ENCODE measurements around the gene OXNAD1. TPM values are rescaled to one million over a fixed set of nuclear protein-coding genes. Genes with fewer than 3 reads are reported as not detected.

Gene OXNAD1
- total RNA-seq, 1 experiment from 2014 or later, result 23.7 TPM

DNA sequence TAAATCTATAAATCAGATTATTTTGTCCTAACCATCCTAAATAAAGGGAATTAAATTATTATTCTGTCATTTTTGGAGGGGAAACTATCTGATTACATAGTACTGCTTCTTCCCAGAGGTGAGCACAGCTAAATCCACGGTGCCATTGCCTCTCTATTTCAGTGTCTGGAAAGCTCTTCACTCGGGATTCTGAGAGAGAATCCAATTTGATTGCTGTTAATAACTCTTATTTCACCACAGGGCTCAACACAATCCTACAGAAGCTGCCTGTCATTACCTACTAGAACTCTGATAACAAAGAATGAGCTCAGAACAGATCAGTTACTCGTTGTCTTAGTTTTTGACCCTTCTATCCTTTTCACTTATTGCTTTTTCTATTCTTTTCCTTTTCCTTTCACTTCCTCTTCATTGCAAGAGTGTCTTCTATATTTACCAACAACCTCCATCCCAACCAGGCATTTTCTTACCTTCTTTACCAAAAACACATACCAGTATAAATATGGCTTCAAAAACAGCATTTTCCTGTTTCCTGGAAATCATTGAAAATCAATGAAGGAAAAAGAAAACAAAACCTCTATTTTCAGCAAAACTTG, 30.4 kb downstream of the OXNAD1 start:
- no peak overlapping the region for H4K91ac ChIP-seq (ENCODE audit: insufficient read length, low read depth, low read length)
- no peak overlapping the region for H2BK5ac ChIP-seq (ENCODE audit: insufficient read length, low read length)
- H3K4me2 ChIP-seq (ENCODE audit: insufficient read depth, insufficient read length, low read length), result no peak overlapping the region
- no peak overlapping the region for H2BK12ac ChIP-seq (ENCODE audit: insufficient read length, low read depth, low read length)
- H3K27ac ChIP-seq (ENCODE audit: insufficient read length, low read depth, low read length), result no peak overlapping the region
- no peak overlapping the region for H2BK15ac ChIP-seq (ENCODE audit: low read depth, low read length)
- no peak overlapping the region for H4K8ac ChIP-seq (replicated peaks; ENCODE audit: insufficient read length, low read depth, low read length)
- Mint-ChIP-seq H3K4me3 (no peak overlapping the region), H3K27ac (peak overlapping the region in 1 of 3 experiments; percentile 20; a peak in 2 of 7 replicates), H3K36me3 (ENCODE audit: insufficient read depth in 1 of 3, low read depth in 3 of 3) (peaks cover 42 to 64% (median 44%) of the 10 kb centered on the region in 3 experiments), H3K4me1 (peaks cover 0 to 5% of the 10 kb centered on the region in 2 experiments; a peak in 2 of 4 replicates), H3K9me3 (peaks cover 3 to 9% of the 10 kb centered on the region in 2 experiments; a peak in 4 of 5 replicates), H3K27me3 (ENCODE audit: low read depth) (no peaks in the 10 kb centered on the region)
- DNase-seq, result no peak
- no peak overlapping the region for H4K5ac ChIP-seq (ENCODE audit: insufficient read length, low read depth, low read length)
- no peaks in the 10 kb centered on the region for H3K9me3 ChIP-seq (ENCODE audit: control insufficient read depth, low read depth, low read length)
- H3K4me1 ChIP-seq (ENCODE audit: insufficient read depth, low read length), result no peaks in the 10 kb centered on the region
- H3K14ac ChIP-seq (ENCODE audit: insufficient read depth, low read length), result no peak overlapping the region
- no peak overlapping the region for H3K56ac ChIP-seq (ENCODE audit: insufficient read length, low read depth, low read length)
- H3K27me3 ChIP-seq (ENCODE audit: insufficient read depth, low read length), result no peaks in the 10 kb centered on the region
- H2BK20ac ChIP-seq (ENCODE audit: low read depth, low read length, poor library complexity, severe bottlenecking), result no peak overlapping the region
- no peaks in the 10 kb centered on the region for H3K79me2 ChIP-seq (ENCODE audit: insufficient read depth, low read length)
- H4K20me1 ChIP-seq (ENCODE audit: control insufficient read depth, insufficient read depth, insufficient read length), result no peaks in the 10 kb centered on the region
- H3K18ac ChIP-seq (ENCODE audit: insufficient read length, low read depth, low read length), result no peak overlapping the region
- no peak overlapping the region for H3K4ac ChIP-seq (ENCODE audit: low read depth, low read length)
- no peak overlapping the region for H3K9ac ChIP-seq (ENCODE audit: extremely low read depth, insufficient read length, low read length)
- H2AK5ac ChIP-seq (ENCODE audit: insufficient read length, low read length), result no peak overlapping the region
- TF ChIP-seq, protein P1, sequence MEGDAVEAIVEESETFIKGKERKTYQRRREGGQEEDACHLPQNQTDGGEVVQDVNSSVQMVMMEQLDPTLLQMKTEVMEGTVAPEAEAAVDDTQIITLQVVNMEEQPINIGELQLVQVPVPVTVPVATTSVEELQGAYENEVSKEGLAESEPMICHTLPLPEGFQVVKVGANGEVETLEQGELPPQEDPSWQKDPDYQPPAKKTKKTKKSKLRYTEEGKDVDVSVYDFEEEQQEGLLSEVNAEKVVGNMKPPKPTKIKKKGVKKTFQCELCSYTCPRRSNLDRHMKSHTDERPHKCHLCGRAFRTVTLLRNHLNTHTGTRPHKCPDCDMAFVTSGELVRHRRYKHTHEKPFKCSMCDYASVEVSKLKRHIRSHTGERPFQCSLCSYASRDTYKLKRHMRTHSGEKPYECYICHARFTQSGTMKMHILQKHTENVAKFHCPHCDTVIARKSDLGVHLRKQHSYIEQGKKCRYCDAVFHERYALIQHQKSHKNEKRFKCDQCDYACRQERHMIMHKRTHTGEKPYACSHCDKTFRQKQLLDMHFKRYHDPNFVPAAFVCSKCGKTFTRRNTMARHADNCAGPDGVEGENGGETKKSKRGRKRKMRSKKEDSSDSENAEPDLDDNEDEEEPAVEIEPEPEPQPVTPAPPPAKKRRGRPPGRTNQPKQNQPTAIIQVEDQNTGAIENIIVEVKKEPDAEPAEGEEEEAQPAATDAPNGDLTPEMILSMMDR (conservative IDR thresholded peaks at IDR 0.05), result no peak
- no peak overlapping the region for H2BK120ac ChIP-seq (ENCODE audit: low read depth, low read length, poor library complexity, severe bottlenecking)
- H3K23me2 ChIP-seq (ENCODE audit: insufficient read length, low read depth, low read length, poor library complexity, severe bottlenecking), result no peaks in the 10 kb centered on the region
- WGBS (ENCODE audit: extremely low coverage, insufficient read length, low lambda C conversion rate), result no CpG with 5 or more reads among the region's 3 CpGs
- H2AFZ ChIP-seq (ENCODE audit: low read length), result no peak overlapping the region
- no peak overlapping the region for H3K23ac ChIP-seq (ENCODE audit: insufficient read length, low read depth, low read length)
- no peaks in the 10 kb centered on the region for H3K79me1 ChIP-seq (ENCODE audit: insufficient read depth, low read depth, low read length, poor library complexity, severe bottlenecking)
- no peak overlapping the region for H3T11ph ChIP-seq (ENCODE audit: low read length)
